HG02642 (cell line): ENCODE measurements around the gene RBM17.
"Not testable (repeated sequence)": the region's sequence is repeated elsewhere in the genome, so short reads cannot be mapped to it uniquely, and the experiment has no call there.

ENCODE experiments used
- ATAC-seq: cut with Tn5 transposase; IDR thresholded peaks from one replicate; pipeline ENCODE4 v1.9.1; 2021; ENCODE audit warnings: mild to moderate bottlenecking; ENCODE audit not compliant: unreplicated experiment, poor library complexity

The RBM17 gene

GRCh38 chr10:6108631-6109443, 20.0 kb downstream of the RBM17 start:
- ATAC-seq, result no peak

GRCh38 chr10:6109444-6109775, 20.6 kb downstream of the RBM17 start:
- ATAC-seq, result no peak

DNA sequence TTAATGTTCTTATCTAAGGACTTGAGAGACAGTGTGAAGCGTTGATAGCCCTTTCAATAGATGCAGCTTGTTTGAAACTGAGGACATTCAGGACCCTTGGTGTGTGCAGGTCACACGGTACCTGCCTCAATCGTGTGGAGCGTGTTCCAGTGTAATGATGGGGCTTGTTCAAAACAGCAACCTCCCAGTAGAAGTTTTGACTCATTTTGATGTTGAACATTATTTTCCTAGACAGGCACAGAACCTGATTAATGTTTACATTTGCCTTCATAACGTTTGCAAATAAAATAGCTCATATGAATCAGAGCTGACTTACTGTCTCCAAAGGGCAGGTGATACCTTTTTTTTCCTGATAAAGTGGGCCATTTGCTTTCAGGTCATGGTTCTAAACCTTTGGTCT, 21.3 kb downstream of the RBM17 start:
- ATAC-seq, result no peak

GRCh38 chr10:6112893-6113292, 24.1 kb downstream of the RBM17 start:
- ATAC-seq, result no peak

DNA sequence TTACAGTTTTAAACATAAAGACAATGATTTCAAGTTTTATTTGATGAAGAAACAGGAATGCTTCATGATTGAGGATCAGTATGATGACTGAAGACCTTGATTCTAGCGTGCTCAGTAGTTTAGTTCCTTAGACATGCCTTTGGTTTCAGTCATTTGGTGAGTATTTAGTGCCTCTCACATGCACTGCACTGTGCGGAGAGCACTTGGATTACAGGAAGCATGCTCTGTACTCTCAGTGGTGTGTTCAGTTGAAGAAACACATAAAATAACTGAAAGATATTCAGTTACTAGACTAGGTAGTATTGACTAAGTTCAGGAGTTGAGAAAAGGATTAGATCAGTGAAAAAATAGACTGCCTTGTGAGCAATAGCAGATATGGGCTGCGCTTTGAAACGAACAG, 25.5 kb downstream of the RBM17 start:
- no peak for ATAC-seq

GRCh38 chr10:6114805-6115341, 26.0 kb downstream of the RBM17 start:
- ATAC-seq, result no peak

- no peak for ATAC-seq
Observed at GRCh38 chr10:6115411-6115810, 26.6 kb downstream of the RBM17 start.

- no peak for ATAC-seq
Observed at GRCh38 chr10:6115824-6116350, 27.1 kb downstream of the RBM17 start.

DNA sequence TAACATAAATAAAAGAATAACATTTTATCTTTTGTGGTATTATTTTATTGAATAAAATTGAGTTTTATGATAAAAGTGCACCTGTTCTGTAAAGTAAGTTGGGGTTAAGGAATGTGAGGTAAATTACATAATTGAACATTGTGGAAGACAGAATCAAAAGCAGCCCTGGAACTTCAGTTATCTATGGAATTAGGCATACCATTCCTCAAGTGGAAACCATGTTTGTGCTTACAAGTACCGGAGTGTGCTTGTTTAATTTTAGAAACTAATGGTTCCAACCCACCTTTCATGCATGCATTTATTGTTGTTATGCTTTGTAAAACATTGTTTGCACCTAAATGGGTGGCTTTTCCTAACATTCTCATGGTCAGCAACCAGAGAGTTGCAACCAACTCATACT, 28.0 kb downstream of the RBM17 start:
- ATAC-seq, result no peak

DNA sequence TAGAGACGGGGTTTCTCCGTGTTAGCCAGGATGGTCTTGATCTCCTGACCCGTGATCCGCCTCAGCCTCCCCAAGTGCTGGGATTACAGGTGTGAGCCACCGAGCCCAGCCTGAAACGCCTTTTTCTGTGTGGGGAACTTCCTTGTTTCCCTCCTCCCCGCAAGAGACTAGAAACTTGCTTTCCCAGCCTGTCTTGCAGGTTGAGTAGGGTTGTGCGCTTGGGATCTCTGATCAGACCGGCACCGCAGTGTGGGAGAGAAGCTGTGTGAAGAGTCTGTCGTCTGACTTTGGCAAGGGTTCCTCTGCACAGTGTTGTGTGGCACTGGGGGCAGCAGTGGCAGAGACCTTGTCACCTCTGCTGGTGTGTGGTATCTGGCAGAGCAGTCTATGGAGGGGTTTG, 28.9 kb downstream of the RBM17 start:
- ATAC-seq, result no peak

DNA sequence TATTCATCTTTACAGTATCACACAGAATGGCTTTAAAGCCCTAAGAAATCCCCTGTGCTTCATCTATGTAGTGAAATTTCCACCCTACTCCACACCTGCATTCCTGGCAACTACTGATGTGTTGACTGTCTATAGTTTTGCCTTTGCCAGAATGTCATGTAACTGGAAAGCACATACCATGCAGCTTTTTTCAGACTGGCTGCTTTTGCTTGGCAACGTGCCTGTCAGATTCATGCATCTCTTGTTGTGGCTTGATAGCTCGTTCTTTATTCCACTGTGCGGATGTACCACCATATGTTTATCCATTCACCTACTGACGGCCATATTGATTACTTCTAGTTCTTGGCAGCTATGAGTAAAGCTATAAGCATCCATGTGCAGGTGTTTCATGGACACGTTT, 30.6 kb downstream of the RBM17 start:
- ATAC-seq, result no peak

- no peak for ATAC-seq
Observed at GRCh38 chr10:6119962-6120361, 31.1 kb downstream of the RBM17 start.

DNA sequence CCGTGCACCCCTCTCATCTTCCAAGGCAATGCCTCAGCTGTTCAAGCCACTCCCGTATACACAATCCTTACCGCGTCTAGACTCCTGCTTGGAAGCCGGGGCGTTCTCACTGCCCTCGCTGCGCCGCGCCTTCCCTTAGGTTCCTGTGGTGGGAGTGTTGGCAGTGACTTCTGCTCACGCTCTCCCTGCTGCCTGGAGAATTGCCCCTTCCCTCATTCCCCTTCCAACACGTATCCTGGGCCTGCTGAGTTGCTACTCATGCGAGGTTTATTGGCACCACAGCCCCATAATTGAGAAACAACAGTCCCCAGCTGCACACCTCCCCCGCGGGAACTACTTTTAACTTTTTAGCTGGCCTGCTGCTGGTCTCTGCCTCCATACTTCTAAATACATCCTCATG, 31.9 kb downstream of the RBM17 start:
- ATAC-seq, result no peak

- ATAC-seq, result no peak
Observed at GRCh38 chr10:6121146-6121545, 32.3 kb downstream of the RBM17 start.

- ATAC-seq, result no peak
Observed at GRCh38 chr10:6123532-6123931, 34.7 kb downstream of the RBM17 start.

DNA sequence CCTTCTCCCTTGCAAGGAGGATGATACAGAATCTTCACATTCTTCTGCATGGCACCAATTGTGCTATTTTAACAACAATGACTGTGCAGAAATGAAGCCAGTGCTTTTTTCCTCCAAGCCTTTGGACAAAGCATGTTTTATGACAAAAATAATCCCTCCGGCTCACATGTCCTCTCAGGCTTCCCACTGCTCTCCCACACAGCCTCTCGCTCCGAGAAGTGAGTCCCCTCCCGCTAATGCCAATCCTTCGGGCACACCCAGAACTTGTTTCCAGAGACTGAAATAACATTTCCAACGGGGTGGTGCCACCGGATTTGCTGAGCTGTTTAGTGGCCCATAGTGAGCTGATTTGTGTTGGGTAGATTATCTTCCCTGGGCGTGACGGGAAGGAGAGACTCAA, 35.8 kb downstream of the RBM17 start:
- no peak for ATAC-seq

GRCh38 chr10:6127461-6127860, 38.6 kb downstream of the RBM17 start:
- ATAC-seq, result not testable (repeated sequence)

GRCh38 chr10:6128087-6128486, 39.3 kb downstream of the RBM17 start:
- no peak for ATAC-seq

DNA sequence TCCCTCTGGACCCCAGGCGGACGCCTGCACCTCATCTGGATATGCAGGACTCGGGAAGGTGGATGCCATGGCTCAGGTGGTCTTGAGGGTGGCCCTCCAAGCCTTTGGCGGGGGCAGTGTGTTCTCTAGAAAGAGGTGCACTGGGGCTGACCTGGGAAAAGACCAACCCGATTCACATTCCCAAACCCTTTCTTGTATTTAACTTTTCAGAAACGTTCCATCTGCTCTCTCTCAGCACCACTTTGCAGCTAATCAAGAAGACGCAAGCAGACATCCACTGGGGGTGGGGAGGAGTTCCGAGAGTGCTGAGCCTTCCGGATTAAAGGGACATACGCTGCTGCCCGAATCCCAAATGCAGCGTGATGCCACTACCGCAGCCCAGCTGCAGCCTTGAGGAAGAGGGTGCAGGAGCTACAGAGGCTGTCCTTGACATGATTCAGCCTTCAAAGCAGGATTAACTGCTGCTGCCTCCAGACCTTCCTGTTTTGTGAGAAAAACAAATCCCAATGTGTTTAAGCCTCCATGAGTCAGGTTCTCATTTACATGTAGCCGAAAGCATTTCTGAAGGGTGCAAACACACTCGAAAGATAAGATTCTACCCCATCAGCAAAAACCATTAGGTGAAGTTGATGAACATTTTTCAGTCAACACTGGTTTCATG, 39.9 kb downstream of the RBM17 start:
- ATAC-seq, result no peak

GRCh38 chr10:6130848-6131470, 42.1 kb downstream of the RBM17 start:
- ATAC-seq, result no peak
